ENCODE results near the gene UNC45A. TPM values are rescaled to one million over a fixed set of nuclear protein-coding genes. Genes with fewer than 3 reads are reported as not detected.

The UNC45A gene
- total RNA-seq, 1 experiment from 2014 or later = 84.4 TPM

GRCh38 chr15:90960298-90961091 is 25.4 kb downstream of the UNC45A start:
- no peak for ATAC-seq
- ChIA-PET POLR2A (no interaction called here), CTCF (no interaction called here)
- BruUV-seq (replicated peaks) = no TSS peak
- Histone ChIP-seq H3K27ac (ENCODE audit: low read length) (no peak overlapping the region), H3K4me1 (ENCODE audit: control insufficient read depth, insufficient read depth, low read length) (peaks cover 13% of the 10 kb centered on the region), H3K4me3 (ENCODE audit: low read depth in 2 of 2, low read length in 2 of 2) (no peak overlapping the region), H3K27me3 (ENCODE audit: control insufficient read depth, insufficient read depth, low read length) (no peaks in the 10 kb centered on the region), H3K9me3 (ENCODE audit: control insufficient read depth, insufficient read depth, low read depth, low read length) (no peaks in the 10 kb centered on the region), H3K36me3 (ENCODE audit: control insufficient read depth, insufficient read depth, low read length) (peaks cover 6% of the 10 kb centered on the region)
- DNase-seq (ENCODE audit: low read depth, low spot score) = no peak
- intact Hi-C loops (cut with micrococcal nuclease; ENCODE audit: unreplicated experiment) = no loop called here
- in situ Hi-C loops (cut with HindIII; ENCODE audit: low pct_unique_long_range_greater_than_20kb, low sequenced_read_pairs) = no loop called here
- no peak for TF ChIP-seq TCF7L2 (IDR thresholded peaks at IDR 0.05; ENCODE audit: low read depth, low read length)
- no peak for TF ChIP-seq SIN3A (IDR thresholded peaks at IDR 0.05; ENCODE audit: borderline replicate concordance, insufficient read depth, low read depth, low read length)
- no peak for TF ChIP-seq CTCF (IDR thresholded peaks at IDR 0.05)
- TF ChIP-seq POLR2AphosphoS5 (IDR thresholded peaks at IDR 0.05; ENCODE audit: low read depth, low read length) = no peak
- TF ChIP-seq REST (IDR thresholded peaks at IDR 0.05; ENCODE audit: insufficient read depth in 1 of 2, low read depth in 2 of 2, low read length in 1 of 2) = no peak

GRCh38 chr15:90962021-90962420 is 26.9 kb downstream of the UNC45A start:
- in situ Hi-C loops (cut with HindIII; ENCODE audit: low pct_unique_long_range_greater_than_20kb, low sequenced_read_pairs) = no loop called here
- DNase-seq (ENCODE audit: low read depth, low spot score) (no peak), ATAC-seq (no peak)
- peaks cover 19% of the 10 kb centered on the region for H3K36me3 ChIP-seq (ENCODE audit: control insufficient read depth, insufficient read depth, low read length)
- no peak overlapping the region for H3K4me3 ChIP-seq (ENCODE audit: low read depth in 2 of 2, low read length in 2 of 2)
- POLR2A ChIA-PET = no interaction called here
- H3K9me3 ChIP-seq (ENCODE audit: control insufficient read depth, insufficient read depth, low read depth, low read length) = no peaks in the 10 kb centered on the region
- intact Hi-C loops (cut with micrococcal nuclease; ENCODE audit: unreplicated experiment) = no loop called here
- CTCF ChIA-PET = no interaction called here
- BruUV-seq (replicated peaks) = no TSS peak
- H3K27me3 ChIP-seq (ENCODE audit: control insufficient read depth, insufficient read depth, low read length) = no peaks in the 10 kb centered on the region
- peaks cover 4% of the 10 kb centered on the region for H3K4me1 ChIP-seq (ENCODE audit: control insufficient read depth, insufficient read depth, low read length)
- TF ChIP-seq POLR2AphosphoS5 (IDR thresholded peaks at IDR 0.05; ENCODE audit: low read depth, low read length) (no peak; the same call in 1 of the 2 replicates), SIN3A (IDR thresholded peaks at IDR 0.05; ENCODE audit: borderline replicate concordance, insufficient read depth, low read depth, low read length) (no peak), CTCF (IDR thresholded peaks at IDR 0.05) (no peak), REST (IDR thresholded peaks at IDR 0.05; ENCODE audit: insufficient read depth in 1 of 2, low read depth in 2 of 2, low read length in 1 of 2) (no peak), TCF7L2 (IDR thresholded peaks at IDR 0.05; ENCODE audit: low read depth, low read length) (no peak)
- no peak overlapping the region for H3K27ac ChIP-seq (ENCODE audit: low read length)

All from Panc1 (cell line).